KMS-11 (cell line): ENCODE measurements around the gene ATP1A1.

Source experiments
- H2AFZ ChIP-seq: fragments of 200-600 bp; sonication (generic); 2 replicates; pipeline ENCODE4 v1.6.1; 2016; ENCODE audit warnings: antibody characterized with exemption, mixed run types, low read depth
- H3K27ac ChIP-seq: fragments of 200-600 bp; sonication (generic); 2 replicates; pipeline ENCODE4 v1.6.1; 2016; ENCODE audit warnings: mild to moderate bottlenecking, mixed run types
- H3K27me3 ChIP-seq: fragments of 200-600 bp; sonication (generic); 2 replicates; pipeline ENCODE4 v1.6.1; 2017; ENCODE audit warnings: mild to moderate bottlenecking, low read depth, mixed run types, moderate library complexity; ENCODE audit not compliant: insufficient read depth
- H3K36me3 ChIP-seq: fragments of 200-600 bp; sonication (generic); 2 replicates; pipeline ENCODE4 v1.6.1; 2017; ENCODE audit warnings: mild to moderate bottlenecking, mixed run types; ENCODE audit not compliant: insufficient read depth
- H3K4me1 ChIP-seq: fragments of 200-600 bp; sonication (generic); 2 replicates; pipeline ENCODE4 v1.6.1; 2016; ENCODE audit warnings: mild to moderate bottlenecking, low read depth, mixed run types; ENCODE audit not compliant: poor library complexity, severe bottlenecking
- H3K4me2 ChIP-seq: fragments of 200-600 bp; sonication (generic); 2 replicates; pipeline ENCODE4 v1.7.0; 2016; ENCODE audit warnings: mild to moderate bottlenecking, mixed run types
- H3K4me3 ChIP-seq: fragments of 200-600 bp; sonication (generic); IDR thresholded peaks from 2 replicates; pipeline ENCODE4 v1.6.1; 2017; ENCODE audit warnings: low read depth, low read length, mixed read lengths; ENCODE audit not compliant: insufficient read depth
- H3K79me2 ChIP-seq: fragments of 200-600 bp; sonication (generic); 2 replicates; pipeline ENCODE4 v1.6.1; 2016; ENCODE audit warnings: low read depth, mixed run types; ENCODE audit not compliant: insufficient read depth
- H3K9ac ChIP-seq: fragments of 200-600 bp; sonication (generic); 2 replicates; pipeline ENCODE4 v1.6.1; 2016; ENCODE audit warnings: mild to moderate bottlenecking, mixed run types
- H4K20me1 ChIP-seq: fragments of 200-600 bp; sonication (generic); 2 replicates; pipeline ENCODE4 v1.6.1; 2016; ENCODE audit warnings: mild to moderate bottlenecking, mixed run types; ENCODE audit not compliant: insufficient read depth
- CTCF ChIP-seq: fragments of 200-600 bp; sonication (generic); conservative IDR thresholded peaks from 2 replicates; pipeline ENCODE4 v1.6.1; 2017; ENCODE audit warnings: low read depth, mild to moderate bottlenecking, antibody characterized with exemption, low read length, moderate library complexity, mixed read lengths

The ATP1A1 gene

GRCh38 chr1:116451702-116452101 lies 78.7 kb downstream of the ATP1A1 start:
- H2AFZ ChIP-seq: no peak overlapping the region
- TF ChIP-seq CTCF: no peak
- H3K27ac ChIP-seq: no peak overlapping the region
- no peak overlapping the region for H3K9ac ChIP-seq
- no peaks in the 10 kb centered on the region for H3K79me2 ChIP-seq
- H3K4me2 ChIP-seq: no peak overlapping the region
- no peaks in the 10 kb centered on the region for H4K20me1 ChIP-seq
- H3K36me3 ChIP-seq: no peaks in the 10 kb centered on the region
- H3K4me1 ChIP-seq: no peaks in the 10 kb centered on the region
- no peaks in the 10 kb centered on the region for H3K27me3 ChIP-seq
- H3K4me3 ChIP-seq: no peak overlapping the region

- no peak overlapping the region for H3K27ac ChIP-seq
- no peak for TF ChIP-seq CTCF
Measured at GRCh38 chr1:116453481-116453880, 80.4 kb downstream of the ATP1A1 start.

GRCh38 chr1:116453906-116454305 lies 80.9 kb downstream of the ATP1A1 start:
- H3K4me2 ChIP-seq: no peak overlapping the region
- H4K20me1 ChIP-seq: no peaks in the 10 kb centered on the region
- H2AFZ ChIP-seq: no peak overlapping the region
- H3K9ac ChIP-seq: no peak overlapping the region
- H3K79me2 ChIP-seq: no peaks in the 10 kb centered on the region
- no peaks in the 10 kb centered on the region for H3K27me3 ChIP-seq
- H3K4me1 ChIP-seq: no peaks in the 10 kb centered on the region
- no peak overlapping the region for H3K27ac ChIP-seq
- no peaks in the 10 kb centered on the region for H3K36me3 ChIP-seq
- no peak overlapping the region for H3K4me3 ChIP-seq
- TF ChIP-seq CTCF: no peak

More at GRCh38 chr1:116453481-116453880, 80.4 kb downstream of the ATP1A1 start:
- no peaks in the 10 kb centered on the region for H3K79me2 ChIP-seq
- no peak overlapping the region for H3K4me2 ChIP-seq
- no peak overlapping the region for H3K4me3 ChIP-seq
- H3K9ac ChIP-seq: no peak overlapping the region
- H3K36me3 ChIP-seq: no peaks in the 10 kb centered on the region
- H3K27me3 ChIP-seq: no peaks in the 10 kb centered on the region
- no peaks in the 10 kb centered on the region for H4K20me1 ChIP-seq
- no peaks in the 10 kb centered on the region for H3K4me1 ChIP-seq
- no peak overlapping the region for H2AFZ ChIP-seq
